Activated T-helper 17 cell treated with anti-CD3 and anti-CD28 coated beads, Interleukin-2, amount 50 U/mL, for 72 hours (primary cell): ENCODE results near the gene FAM13B. TPM values are rescaled to one million over a fixed set of nuclear protein-coding genes. Genes with fewer than 3 reads are reported as not detected.
"Not testable (repeated sequence)": the region's sequence is repeated elsewhere in the genome, so short reads cannot be mapped to it uniquely, and the experiment has no call there.

ENCODE experiments used
- ATAC-seq: fragments of 150-1000 bp; cut with Tn5 transposase; replicated peaks from 2 replicates; pipeline ENCODE4 v1.10.0; 2021; ENCODE audit warnings: mild to moderate bottlenecking, moderate library complexity
- H3K27ac Mint-ChIP-seq: one replicate; pipeline ENCODE4 v1.8.0; 2022; ENCODE audit warnings: mixed read lengths
- H3K27me3 Mint-ChIP-seq: one replicate; pipeline ENCODE4 v1.8.0; 2022; ENCODE audit warnings: mixed read lengths
- H3K36me3 Mint-ChIP-seq: one replicate; pipeline ENCODE4 v1.8.0; 2022; ENCODE audit warnings: low read depth, mild to moderate bottlenecking, mixed read lengths
- H3K4me1 Mint-ChIP-seq: one replicate; pipeline ENCODE4 v1.8.0; 2022; ENCODE audit warnings: mixed read lengths
- H3K4me3 Mint-ChIP-seq: one replicate; pipeline ENCODE4 v1.8.0; 2022; ENCODE audit warnings: mild to moderate bottlenecking, mixed read lengths
- H3K9me3 Mint-ChIP-seq: one replicate; pipeline ENCODE4 v1.8.0; 2022; ENCODE audit warnings: mixed read lengths
- total RNA-seq, 2 donors: library from RNA; stranded (reverse); gene quantifications; one replicate each; pipeline ENCODE4 v1.2.3, GENCODE V29; 2022

The FAM13B gene
- total RNA-seq, 2 donors from 2014 or later, result 24.4 to 30.1 TPM

DNA sequence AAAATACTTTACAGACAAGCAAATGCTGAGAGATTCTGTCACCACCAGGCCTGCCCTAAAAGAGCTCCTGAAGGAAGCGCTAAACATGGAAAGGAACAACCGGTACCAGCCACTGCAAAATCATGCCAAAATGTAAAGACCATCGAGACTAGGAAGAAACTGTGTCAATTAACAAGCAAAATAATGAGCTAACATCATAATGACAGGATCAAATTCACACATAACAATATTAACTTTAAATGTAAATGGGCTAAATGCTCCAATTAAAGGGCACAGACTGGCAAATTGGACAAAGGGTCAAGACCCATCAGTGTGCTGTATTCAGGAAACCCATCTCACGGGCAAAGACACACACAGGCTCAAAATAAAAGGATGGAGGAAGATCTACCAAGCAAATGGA lies 62.5 kb downstream of the FAM13B start:
- H3K9me3 Mint-ChIP-seq, H3K4me1 Mint-ChIP-seq, H3K27ac Mint-ChIP-seq, ATAC-seq, H3K27me3 Mint-ChIP-seq, H3K4me3 Mint-ChIP-seq: not testable (repeated sequence)
- peaks cover 64% of the 10 kb centered on the region for H3K36me3 Mint-ChIP-seq

- no peaks in the 10 kb centered on the region for H3K4me1 Mint-ChIP-seq
- H3K4me3 Mint-ChIP-seq, result no peak overlapping the region
- H3K36me3 Mint-ChIP-seq, result peaks cover 83% of the 10 kb centered on the region
- ATAC-seq, result no peak
- no peaks in the 10 kb centered on the region for H3K9me3 Mint-ChIP-seq
- no peaks in the 10 kb centered on the region for H3K27me3 Mint-ChIP-seq
- H3K27ac Mint-ChIP-seq, result peak overlapping the region; percentile 37
Observed at GRCh38 chr5:137960819-137961218, 72.1 kb downstream of the FAM13B start.

GRCh38 chr5:137960141-137960540 lies 72.7 kb downstream of the FAM13B start:
- Mint-ChIP-seq H3K27me3 (no peaks in the 10 kb centered on the region), H3K36me3 (peaks cover 82% of the 10 kb centered on the region), H3K4me1 (no peaks in the 10 kb centered on the region), H3K4me3 (no peak overlapping the region), H3K9me3 (no peaks in the 10 kb centered on the region), H3K27ac (peak overlapping the region; percentile 37)
- no peak for ATAC-seq

DNA sequence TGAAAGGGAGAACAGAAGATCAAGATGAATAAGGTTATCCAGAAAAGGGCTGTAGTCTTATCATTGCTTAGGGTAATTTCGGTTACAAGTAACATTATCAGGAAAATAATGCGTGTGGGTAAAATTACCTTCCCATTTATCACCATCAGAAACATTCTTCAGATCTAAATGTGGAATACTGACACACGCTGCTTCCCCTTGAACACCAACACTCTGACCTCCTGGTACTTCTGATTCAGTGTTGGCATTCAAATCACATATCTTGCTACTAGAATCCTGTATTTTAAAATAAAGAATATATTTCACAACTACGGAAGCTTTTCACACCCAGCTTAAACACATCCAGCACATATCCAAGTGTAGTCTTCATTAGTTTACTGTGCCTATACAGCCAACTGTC lies 73.4 kb downstream of the FAM13B start:
- no peaks in the 10 kb centered on the region for H3K4me1 Mint-ChIP-seq
- H3K27ac Mint-ChIP-seq, result no peak overlapping the region
- no peak for ATAC-seq
- H3K4me3 Mint-ChIP-seq, result no peak overlapping the region
- peaks cover 86% of the 10 kb centered on the region for H3K36me3 Mint-ChIP-seq
- H3K27me3 Mint-ChIP-seq, result no peaks in the 10 kb centered on the region
- H3K9me3 Mint-ChIP-seq, result no peaks in the 10 kb centered on the region

GRCh38 chr5:137957948-137958347 lies 74.9 kb downstream of the FAM13B start:
- H3K9me3 Mint-ChIP-seq, result no peaks in the 10 kb centered on the region
- peaks cover 92% of the 10 kb centered on the region for H3K36me3 Mint-ChIP-seq
- no peaks in the 10 kb centered on the region for H3K4me1 Mint-ChIP-seq
- H3K4me3 Mint-ChIP-seq, result no peak overlapping the region
- peak overlapping the region; percentile 66 for H3K27ac Mint-ChIP-seq
- ATAC-seq, result no peak
- no peaks in the 10 kb centered on the region for H3K27me3 Mint-ChIP-seq

DNA sequence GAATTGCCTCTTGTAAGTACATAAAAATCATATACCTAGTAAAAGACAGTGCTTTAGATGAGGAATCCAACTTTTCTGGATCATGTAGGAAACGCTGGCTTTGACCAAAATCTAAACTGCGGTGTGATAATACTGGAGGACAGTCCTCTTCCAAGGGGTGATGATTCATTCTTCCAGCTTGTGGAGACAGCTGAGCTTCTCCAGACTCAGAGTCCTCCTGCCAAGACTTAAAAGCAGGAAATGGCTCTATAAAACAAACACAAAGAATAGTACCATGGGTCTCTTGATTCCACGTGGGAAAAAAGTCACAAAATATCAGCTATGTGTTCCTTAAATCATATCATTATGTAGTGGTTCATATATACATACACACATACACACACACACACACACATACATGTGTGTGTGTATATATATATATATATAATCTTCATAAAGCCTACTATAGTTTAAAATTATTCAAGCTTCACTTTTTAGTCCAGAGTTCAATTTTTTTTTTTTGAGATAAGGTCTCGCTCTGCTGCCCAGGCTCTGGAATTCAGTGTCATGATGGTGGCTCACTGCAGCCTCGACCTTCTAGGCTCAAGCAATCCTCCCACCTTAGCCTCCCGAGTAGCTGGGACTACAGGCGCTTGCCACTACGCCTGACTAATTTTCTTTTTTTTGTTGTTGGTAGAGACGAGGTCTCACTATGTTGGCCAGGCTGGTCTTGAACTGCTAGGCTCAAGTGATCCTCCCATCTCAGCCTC lies 78.6 kb downstream of the FAM13B start:
- Mint-ChIP-seq H3K36me3 (peaks cover 85% of the 10 kb centered on the region), H3K27ac (no peak overlapping the region), H3K4me1 (no peaks in the 10 kb centered on the region), H3K27me3 (no peaks in the 10 kb centered on the region), H3K4me3 (no peak overlapping the region), H3K9me3 (no peaks in the 10 kb centered on the region)
- ATAC-seq, result no peak

- Mint-ChIP-seq H3K9me3 (no peaks in the 10 kb centered on the region), H3K27ac (no peak overlapping the region), H3K4me1 (peaks cover 4% of the 10 kb centered on the region), H3K27me3 (no peaks in the 10 kb centered on the region), H3K36me3 (peaks cover 100% of the 10 kb centered on the region), H3K4me3 (no peak overlapping the region)
- ATAC-seq, result no peak
Observed at GRCh38 chr5:137945825-137946224, 87.1 kb downstream of the FAM13B start.

GRCh38 chr5:137944280-137944679 lies 88.6 kb downstream of the FAM13B start:
- peaks cover 100% of the 10 kb centered on the region for H3K36me3 Mint-ChIP-seq
- not testable (repeated sequence) for H3K9me3 Mint-ChIP-seq, ATAC-seq, H3K27me3 Mint-ChIP-seq, H3K4me1 Mint-ChIP-seq, H3K4me3 Mint-ChIP-seq, H3K27ac Mint-ChIP-seq

GRCh38 chr5:137939331-137939730 lies 93.5 kb downstream of the FAM13B start:
- Mint-ChIP-seq H3K27me3 (no peaks in the 10 kb centered on the region), H3K27ac (peak overlapping the region; percentile 94), H3K36me3 (peaks cover 76% of the 10 kb centered on the region), H3K9me3 (no peaks in the 10 kb centered on the region), H3K4me1 (peaks cover 17% of the 10 kb centered on the region), H3K4me3 (peak overlapping the region; percentile 51)
- peak; percentile 56 for ATAC-seq

DNA sequence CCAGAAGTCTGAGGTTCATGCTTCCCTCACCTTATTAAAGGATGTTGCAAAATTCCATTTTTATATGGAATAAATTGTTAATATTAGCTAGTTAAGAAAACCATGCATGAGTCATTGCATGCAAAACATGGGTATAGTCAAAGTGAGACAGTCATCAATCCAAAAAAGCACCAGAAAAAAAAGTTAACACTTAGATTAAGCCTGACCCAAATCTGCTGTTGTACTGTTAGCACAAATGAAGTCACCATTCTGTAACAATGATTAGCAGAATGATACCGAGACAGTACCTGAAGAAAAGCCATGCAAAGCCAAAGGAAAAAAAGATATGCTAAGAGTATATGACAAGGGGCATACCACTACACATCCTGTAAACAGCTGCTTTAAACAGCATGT lies 94.1 kb downstream of the FAM13B start:
- ATAC-seq, result peak; percentile 84
- peak overlapping the region; percentile 94 for H3K27ac Mint-ChIP-seq
- no peaks in the 10 kb centered on the region for H3K9me3 Mint-ChIP-seq
- no peaks in the 10 kb centered on the region for H3K27me3 Mint-ChIP-seq
- H3K4me1 Mint-ChIP-seq, result peaks cover 17% of the 10 kb centered on the region
- H3K36me3 Mint-ChIP-seq, result peaks cover 70% of the 10 kb centered on the region
- H3K4me3 Mint-ChIP-seq, result peak overlapping the region; percentile 51

DNA sequence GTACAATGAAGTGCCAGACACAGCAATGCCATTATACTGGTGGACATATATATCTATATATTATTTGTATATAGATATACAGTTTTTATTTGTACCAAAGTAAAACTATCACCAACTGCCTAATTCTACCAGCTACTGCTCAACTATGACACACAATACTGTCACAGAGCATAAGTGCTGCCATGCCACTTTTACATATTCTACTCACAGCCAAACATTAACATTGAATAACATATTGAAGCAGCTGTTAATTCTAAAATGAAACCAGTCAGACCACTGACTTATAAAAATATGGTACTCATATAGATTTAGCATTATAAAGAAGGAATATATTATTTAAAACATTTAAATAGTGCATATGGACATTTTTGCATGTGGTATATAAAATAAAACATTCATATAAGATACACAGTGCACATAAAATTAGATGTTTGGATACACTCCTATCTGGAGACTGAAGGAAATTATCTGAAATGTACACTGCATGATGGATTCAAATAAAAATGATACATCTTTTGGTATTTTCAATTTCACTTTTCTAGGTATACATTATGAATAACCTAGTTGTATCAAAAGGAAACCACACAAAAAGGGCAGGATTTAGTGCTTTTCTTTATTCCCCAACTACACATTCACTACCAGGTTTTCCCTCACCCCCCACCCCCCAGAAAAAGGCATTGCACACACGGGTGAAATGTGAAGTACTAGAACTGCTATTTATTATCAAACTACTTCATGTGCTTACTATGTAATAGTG lies 94.7 kb downstream of the FAM13B start:
- H3K36me3 Mint-ChIP-seq, result peaks cover 64% of the 10 kb centered on the region

DNA sequence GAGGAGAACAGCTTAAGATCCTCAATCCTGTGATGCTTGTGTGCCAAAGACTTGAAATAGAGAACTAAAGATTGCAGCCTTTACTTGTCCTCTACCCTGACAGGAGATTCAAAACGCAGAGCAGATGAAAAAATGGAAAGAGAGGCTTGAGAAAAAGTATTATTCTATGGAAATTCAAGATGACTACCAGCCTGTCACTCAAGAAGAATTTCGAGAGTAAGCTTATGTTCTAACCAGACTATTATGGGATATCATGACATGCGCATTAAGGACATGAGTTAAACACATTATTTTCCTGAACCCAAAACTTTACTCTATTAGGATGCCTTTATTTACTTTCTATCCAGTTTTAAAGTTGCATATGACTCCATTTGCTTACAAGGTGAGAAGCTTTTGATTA lies 97.2 kb downstream of the FAM13B start:
- no peak overlapping the region for H3K4me3 Mint-ChIP-seq
- H3K27ac Mint-ChIP-seq, result peak overlapping the region; percentile 32
- H3K9me3 Mint-ChIP-seq, result no peaks in the 10 kb centered on the region
- ATAC-seq, result no peak
- H3K4me1 Mint-ChIP-seq, result peaks cover 17% of the 10 kb centered on the region
- peaks cover 39% of the 10 kb centered on the region for H3K36me3 Mint-ChIP-seq
- no peaks in the 10 kb centered on the region for H3K27me3 Mint-ChIP-seq

More for the DNA sequence above, 94.7 kb downstream of the FAM13B start:
- Mint-ChIP-seq H3K9me3 (no peaks in the 10 kb centered on the region), H3K4me3 (no peak overlapping the region), H3K4me1 (peaks cover 17% of the 10 kb centered on the region), H3K27ac (peak overlapping the region; percentile 94), H3K27me3 (no peaks in the 10 kb centered on the region)
- peak; percentile 57 for ATAC-seq

- Mint-ChIP-seq H3K4me3 (no peak overlapping the region), H3K36me3 (peaks cover 34% of the 10 kb centered on the region), H3K27me3 (no peaks in the 10 kb centered on the region), H3K9me3 (no peaks in the 10 kb centered on the region), H3K4me1 (peaks cover 17% of the 10 kb centered on the region), H3K27ac (peak overlapping the region; percentile 32)
- ATAC-seq, result no peak
Observed at GRCh38 chr5:137935190-137935589, 97.7 kb downstream of the FAM13B start.

DNA sequence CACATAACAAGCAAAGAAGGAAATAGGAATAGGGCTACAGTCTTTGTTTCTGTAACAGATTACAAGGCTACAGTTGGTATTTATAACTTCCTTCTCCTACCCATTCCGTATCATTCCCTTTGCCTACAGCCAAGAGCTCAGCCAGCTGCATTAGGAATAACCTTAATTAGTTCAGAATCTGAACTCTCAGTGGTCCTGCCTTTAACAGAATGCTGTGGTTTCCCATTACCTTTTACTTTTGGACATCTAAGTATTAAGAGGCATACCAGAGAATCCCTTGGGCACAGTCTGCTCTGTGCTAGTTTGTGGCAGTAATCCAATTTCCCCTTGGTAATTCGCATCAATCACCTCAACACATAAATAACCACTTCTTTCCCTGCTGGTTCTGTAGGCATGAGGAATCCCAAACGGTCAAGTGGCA lies 99.4 kb downstream of the FAM13B start:
- Mint-ChIP-seq H3K27ac (no peak overlapping the region), H3K27me3 (no peaks in the 10 kb centered on the region), H3K36me3 (peaks cover 23% of the 10 kb centered on the region), H3K9me3 (no peaks in the 10 kb centered on the region), H3K4me3 (no peak overlapping the region), H3K4me1 (peaks cover 8% of the 10 kb centered on the region)
- no peak for ATAC-seq

DNA sequence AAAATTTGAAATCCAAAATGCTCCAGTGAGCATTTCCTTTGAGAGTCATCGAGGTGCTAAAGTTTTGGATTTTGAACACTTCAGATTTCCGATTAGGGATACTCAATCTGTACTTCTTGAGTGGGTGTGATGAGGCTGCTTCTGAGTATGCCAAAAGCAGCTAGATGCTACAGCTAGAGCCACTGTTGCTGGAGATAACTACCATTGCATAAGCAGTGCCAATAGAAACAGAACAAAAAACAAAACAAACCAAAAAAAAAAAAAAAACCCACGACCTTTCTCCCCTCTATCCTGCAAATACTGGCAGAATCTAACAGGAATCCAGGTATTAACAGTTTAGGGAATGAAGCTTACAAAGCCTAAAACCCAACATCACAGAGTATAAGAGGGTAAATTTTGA lies 100.1 kb downstream of the FAM13B start:
- Mint-ChIP-seq H3K36me3 (peaks cover 19% of the 10 kb centered on the region), H3K27me3 (no peaks in the 10 kb centered on the region), H3K4me3 (no peak overlapping the region), H3K9me3 (no peaks in the 10 kb centered on the region), H3K27ac (no peak overlapping the region), H3K4me1 (peaks cover 5% of the 10 kb centered on the region)
- no peak for ATAC-seq
